Measurements from ENCODE around the gene CNR2. TPM values are rescaled to one million over a fixed set of nuclear protein-coding genes. Genes with fewer than 3 reads are reported as not detected.

CNR2 gene
- total and polyA plus RNA-seq, 2 donors from 2014 or later = 0.57 TPM; not detected in 1

DNA sequence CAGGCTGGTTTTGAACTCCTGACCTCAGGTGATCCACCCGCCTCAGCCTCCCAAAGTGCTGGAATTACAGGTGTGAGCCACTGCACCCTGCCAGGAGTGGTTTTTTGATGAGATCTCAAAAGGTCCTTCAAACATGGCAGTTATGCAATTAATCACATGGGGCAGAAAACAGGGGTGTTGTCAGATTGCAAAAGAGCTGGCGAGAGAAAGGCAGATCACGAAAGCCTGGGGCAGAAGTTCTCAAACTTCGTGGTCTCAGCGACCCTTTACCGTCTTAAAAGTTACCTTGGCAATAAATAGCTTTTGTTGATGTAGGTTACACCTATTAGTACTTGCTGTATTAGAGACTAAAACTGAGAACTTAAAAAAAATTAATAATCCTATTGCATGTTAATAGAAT is 16.1 kb downstream of the CNR2 start:
- Histone ChIP-seq H3K9ac (ENCODE audit: low read length in 3 of 3) (no peak overlapping the region), H3K27me3 (ENCODE audit: control insufficient read depth, insufficient read depth, low read length) (no peaks in the 10 kb centered on the region), H3K4me1 (ENCODE audit: control insufficient read depth in 2 of 3, insufficient read depth in 2 of 3, low read depth in 1 of 3, low read length in 3 of 3) (no peaks in the 10 kb centered on the region), H3K27ac (ENCODE audit: low read depth in 2 of 2, low read length in 2 of 2) (no peak overlapping the region), H3K4me3 (ENCODE audit: low read length in 3 of 3) (no peak overlapping the region), H3K36me3 (ENCODE audit: control insufficient read depth in 2 of 3, insufficient read depth in 3 of 3, low read length in 3 of 3) (no peaks in the 10 kb centered on the region), H3K9me3 (ENCODE audit: control insufficient read depth in 2 of 3, insufficient read depth in 1 of 3, low read length in 3 of 3) (no peaks in the 10 kb centered on the region)
- TF ChIP-seq, protein P1, sequence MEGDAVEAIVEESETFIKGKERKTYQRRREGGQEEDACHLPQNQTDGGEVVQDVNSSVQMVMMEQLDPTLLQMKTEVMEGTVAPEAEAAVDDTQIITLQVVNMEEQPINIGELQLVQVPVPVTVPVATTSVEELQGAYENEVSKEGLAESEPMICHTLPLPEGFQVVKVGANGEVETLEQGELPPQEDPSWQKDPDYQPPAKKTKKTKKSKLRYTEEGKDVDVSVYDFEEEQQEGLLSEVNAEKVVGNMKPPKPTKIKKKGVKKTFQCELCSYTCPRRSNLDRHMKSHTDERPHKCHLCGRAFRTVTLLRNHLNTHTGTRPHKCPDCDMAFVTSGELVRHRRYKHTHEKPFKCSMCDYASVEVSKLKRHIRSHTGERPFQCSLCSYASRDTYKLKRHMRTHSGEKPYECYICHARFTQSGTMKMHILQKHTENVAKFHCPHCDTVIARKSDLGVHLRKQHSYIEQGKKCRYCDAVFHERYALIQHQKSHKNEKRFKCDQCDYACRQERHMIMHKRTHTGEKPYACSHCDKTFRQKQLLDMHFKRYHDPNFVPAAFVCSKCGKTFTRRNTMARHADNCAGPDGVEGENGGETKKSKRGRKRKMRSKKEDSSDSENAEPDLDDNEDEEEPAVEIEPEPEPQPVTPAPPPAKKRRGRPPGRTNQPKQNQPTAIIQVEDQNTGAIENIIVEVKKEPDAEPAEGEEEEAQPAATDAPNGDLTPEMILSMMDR (IDR thresholded peaks at IDR 0.05; ENCODE audit: borderline replicate concordance, extremely low read depth, insufficient read depth) = no peak
- no peak for FAIRE-seq
- no peak for DNase-seq
- intact Hi-C loops (cut with DNase I) = no loop called here

DNA sequence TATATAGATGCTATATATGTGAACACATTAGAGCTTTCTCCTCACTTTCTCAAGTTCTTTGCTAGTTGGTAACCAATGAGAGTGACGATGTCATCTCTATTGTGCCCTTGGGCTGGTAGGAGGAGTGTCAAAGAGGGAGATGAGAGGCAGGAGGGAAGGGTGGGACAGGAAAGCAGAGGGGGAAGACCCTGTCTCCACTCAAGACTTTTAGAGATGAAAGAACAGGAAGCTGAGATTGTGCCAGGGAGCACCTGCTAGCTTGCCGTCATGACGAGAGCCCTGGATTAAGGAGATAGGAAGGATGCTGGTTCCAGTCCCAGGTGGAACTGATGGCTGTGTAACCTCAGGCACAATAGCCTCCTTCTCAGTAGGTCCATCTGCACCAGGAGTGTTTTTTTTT is 16.7 kb downstream of the CNR2 start:
- no peak for DNase-seq
- no peak for FAIRE-seq
- Histone ChIP-seq H3K4me3 (ENCODE audit: low read length in 3 of 3) (no peak overlapping the region), H3K4me1 (ENCODE audit: control insufficient read depth in 2 of 3, insufficient read depth in 2 of 3, low read depth in 1 of 3, low read length in 3 of 3) (no peaks in the 10 kb centered on the region), H3K36me3 (ENCODE audit: control insufficient read depth in 2 of 3, insufficient read depth in 3 of 3, low read length in 3 of 3) (no peaks in the 10 kb centered on the region), H3K27ac (ENCODE audit: low read depth in 2 of 2, low read length in 2 of 2) (no peak overlapping the region), H3K9ac (ENCODE audit: low read length in 3 of 3) (no peak overlapping the region), H3K27me3 (ENCODE audit: control insufficient read depth, insufficient read depth, low read length) (no peaks in the 10 kb centered on the region), H3K9me3 (ENCODE audit: control insufficient read depth in 2 of 3, insufficient read depth in 1 of 3, low read length in 3 of 3) (no peaks in the 10 kb centered on the region)
- intact Hi-C loops (cut with DNase I) = no loop called here
- TF ChIP-seq, protein P1 (IDR thresholded peaks at IDR 0.05; ENCODE audit: borderline replicate concordance, extremely low read depth, insufficient read depth) = no peak

DNA sequence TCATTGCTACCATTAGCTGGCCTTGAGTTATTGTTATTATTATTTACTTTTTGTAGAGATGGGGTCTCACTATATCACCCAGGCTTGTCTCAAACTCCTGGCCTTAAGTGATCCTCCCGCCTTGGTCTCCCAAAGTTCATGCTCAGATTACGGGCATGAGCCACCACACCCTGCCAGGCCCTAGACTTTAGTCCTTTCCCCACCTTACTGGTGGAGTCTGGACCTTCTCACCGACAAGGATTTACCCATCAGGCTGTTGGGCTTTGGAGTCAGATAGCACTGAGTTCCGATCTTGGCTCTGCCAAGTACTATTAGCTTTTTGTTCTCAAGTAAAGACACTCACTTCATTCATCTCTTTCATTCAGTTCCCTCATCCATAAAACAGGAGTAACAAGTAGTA is 17.2 kb downstream of the CNR2 start:
- no peak for DNase-seq
- Histone ChIP-seq H3K9ac (ENCODE audit: low read length in 3 of 3) (no peak overlapping the region), H3K4me3 (ENCODE audit: low read length in 3 of 3) (no peak overlapping the region), H3K27me3 (ENCODE audit: control insufficient read depth, insufficient read depth, low read length) (no peaks in the 10 kb centered on the region), H3K9me3 (ENCODE audit: control insufficient read depth in 2 of 3, insufficient read depth in 1 of 3, low read length in 3 of 3) (no peaks in the 10 kb centered on the region), H3K27ac (ENCODE audit: low read depth in 2 of 2, low read length in 2 of 2) (no peak overlapping the region), H3K36me3 (ENCODE audit: control insufficient read depth in 2 of 3, insufficient read depth in 3 of 3, low read length in 3 of 3) (no peaks in the 10 kb centered on the region), H3K4me1 (ENCODE audit: control insufficient read depth in 2 of 3, insufficient read depth in 2 of 3, low read depth in 1 of 3, low read length in 3 of 3) (no peaks in the 10 kb centered on the region)
- FAIRE-seq = no peak
- TF ChIP-seq, protein P1 (IDR thresholded peaks at IDR 0.05; ENCODE audit: borderline replicate concordance, extremely low read depth, insufficient read depth) = no peak
- intact Hi-C loops (cut with DNase I) = no loop called here

DNA sequence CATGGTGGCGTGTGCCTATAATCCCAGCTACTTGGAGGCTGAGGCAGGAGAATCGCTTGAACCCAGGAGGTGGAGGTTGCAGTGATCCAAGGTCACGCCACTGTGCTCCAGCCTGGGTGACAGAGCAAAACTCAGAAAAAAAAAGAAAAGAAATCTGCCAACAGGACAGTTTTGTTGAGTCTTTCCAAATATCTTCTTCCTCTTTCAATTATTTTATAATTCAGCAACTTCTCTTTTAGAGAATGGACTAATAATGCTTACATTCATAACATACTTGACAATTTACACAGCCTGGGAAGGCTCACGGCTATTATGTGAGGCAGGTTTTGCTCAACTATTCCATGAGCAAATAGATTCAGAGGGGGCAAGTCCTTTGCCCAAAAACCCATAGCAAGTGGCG is 18.1 kb downstream of the CNR2 start:
- H3K9ac ChIP-seq (ENCODE audit: low read length in 3 of 3) = no peak overlapping the region
- intact Hi-C loops (cut with DNase I) = no loop called here
- DNase-seq (no peak), FAIRE-seq (no peak)
- H3K27ac ChIP-seq (ENCODE audit: low read depth in 2 of 2, low read length in 2 of 2) = no peak overlapping the region
- H3K27me3 ChIP-seq (ENCODE audit: control insufficient read depth, insufficient read depth, low read length) = no peaks in the 10 kb centered on the region
- H3K9me3 ChIP-seq (ENCODE audit: control insufficient read depth in 2 of 3, insufficient read depth in 1 of 3, low read length in 3 of 3) = no peaks in the 10 kb centered on the region
- no peaks in the 10 kb centered on the region for H3K4me1 ChIP-seq (ENCODE audit: control insufficient read depth in 2 of 3, insufficient read depth in 2 of 3, low read depth in 1 of 3, low read length in 3 of 3)
- H3K36me3 ChIP-seq (ENCODE audit: control insufficient read depth in 2 of 3, insufficient read depth in 3 of 3, low read length in 3 of 3) = no peaks in the 10 kb centered on the region
- H3K4me3 ChIP-seq (ENCODE audit: low read length in 3 of 3) = no peak overlapping the region
- TF ChIP-seq, protein P1 (IDR thresholded peaks at IDR 0.05; ENCODE audit: borderline replicate concordance, extremely low read depth, insufficient read depth) = no peak

All from kidney (tissue), 14 donors.